GM21367 (cell line): ENCODE measurements around the gene WNT5A.

Experiments
- ATAC-seq: cut with Tn5 transposase; IDR thresholded peaks from one replicate; pipeline ENCODE4 v1.9.1; 2021; ENCODE audit not compliant: unreplicated experiment

WNT5A gene

GRCh38 chr3:55486857-55487380 is at the start of gene WNT5A:
WNT5A (minus strand) TSS chr3:55487306; CDS start chr3:55486985, 321 bp downstream.
- ATAC-seq = no peak

GRCh38 chr3:55534876-55535275 is 47.8 kb upstream of the WNT5A start:
- ATAC-seq = no peak

- ATAC-seq = no peak
Observed at GRCh38 chr3:55532806-55533205, 45.7 kb upstream of the WNT5A start.

- no peak for ATAC-seq
Observed at GRCh38 chr3:55531321-55531720, 44.2 kb upstream of the WNT5A start.

GRCh38 chr3:55527361-55527760 is 40.3 kb upstream of the WNT5A start:
- ATAC-seq = no peak

GRCh38 chr3:55526332-55527030 is 39.4 kb upstream of the WNT5A start:
- ATAC-seq = no peak

- ATAC-seq = no peak
Observed at GRCh38 chr3:55525436-55525835, 38.3 kb upstream of the WNT5A start.

GRCh38 chr3:55524565-55525244 is 37.6 kb upstream of the WNT5A start:
- ATAC-seq = no peak

GRCh38 chr3:55523471-55523870 is 36.4 kb upstream of the WNT5A start:
- no peak for ATAC-seq

GRCh38 chr3:55521738-55522421 is 34.8 kb upstream of the WNT5A start:
- ATAC-seq = no peak

- no peak for ATAC-seq
Observed at GRCh38 chr3:55521064-55521737, 34.1 kb upstream of the WNT5A start.

GRCh38 chr3:55519019-55519418 is 31.9 kb upstream of the WNT5A start:
- no peak for ATAC-seq

- no peak for ATAC-seq
Observed at GRCh38 chr3:55518451-55518850, 31.3 kb upstream of the WNT5A start.

GRCh38 chr3:55516392-55517030 is 29.4 kb upstream of the WNT5A start:
- no peak for ATAC-seq

- ATAC-seq = no peak
Observed at GRCh38 chr3:55515550-55516246, 28.6 kb upstream of the WNT5A start.

- no peak for ATAC-seq
Observed at GRCh38 chr3:55514962-55515361, 27.9 kb upstream of the WNT5A start.

GRCh38 chr3:55512571-55513343 is 25.7 kb upstream of the WNT5A start:
- no peak for ATAC-seq

- no peak for ATAC-seq
Observed at GRCh38 chr3:55511895-55512570, 24.9 kb upstream of the WNT5A start.

- ATAC-seq = no peak
Observed at GRCh38 chr3:55508335-55508734, 21.2 kb upstream of the WNT5A start.
